MM.1S (cell line): Measurements from ENCODE around the gene IGSF8.

Experiments
- EZH2phosphoT487 ChIP-seq: fragments of 300-600 bp; sonication (generic); IDR thresholded peaks from 2 replicates; pipeline ENCODE4 v1.6.1; 2018; ENCODE audit warnings: antibody characterized with exemption, low read length
- TF ChIP-seq, protein P1 (sequence below): fragments of 300-600 bp; sonication (generic); IDR thresholded peaks from 2 replicates; pipeline ENCODE4 v1.5.1; 2016; ENCODE audit warnings: antibody characterized with exemption, low read length, mixed read lengths

DNA sequence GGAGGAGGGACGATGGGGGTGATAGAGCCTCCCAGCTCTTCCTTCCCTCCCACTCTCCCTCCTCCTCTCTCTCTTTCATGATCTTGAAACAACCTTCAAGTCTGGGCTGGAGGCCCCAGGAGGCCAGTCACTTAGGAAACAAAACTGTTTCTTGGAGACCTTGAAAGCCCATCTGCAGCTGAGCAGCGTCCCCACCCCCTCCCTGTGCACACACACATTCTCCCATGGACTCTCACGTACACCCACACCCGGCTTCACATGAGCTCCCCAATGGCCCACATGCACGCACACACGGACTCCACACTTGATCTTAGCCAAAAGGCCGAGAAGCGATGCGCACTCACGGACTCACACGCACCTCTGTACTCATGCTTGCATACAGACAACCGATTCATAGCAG is 13.9 kb upstream of the IGSF8 start:
- TF ChIP-seq, protein P1, sequence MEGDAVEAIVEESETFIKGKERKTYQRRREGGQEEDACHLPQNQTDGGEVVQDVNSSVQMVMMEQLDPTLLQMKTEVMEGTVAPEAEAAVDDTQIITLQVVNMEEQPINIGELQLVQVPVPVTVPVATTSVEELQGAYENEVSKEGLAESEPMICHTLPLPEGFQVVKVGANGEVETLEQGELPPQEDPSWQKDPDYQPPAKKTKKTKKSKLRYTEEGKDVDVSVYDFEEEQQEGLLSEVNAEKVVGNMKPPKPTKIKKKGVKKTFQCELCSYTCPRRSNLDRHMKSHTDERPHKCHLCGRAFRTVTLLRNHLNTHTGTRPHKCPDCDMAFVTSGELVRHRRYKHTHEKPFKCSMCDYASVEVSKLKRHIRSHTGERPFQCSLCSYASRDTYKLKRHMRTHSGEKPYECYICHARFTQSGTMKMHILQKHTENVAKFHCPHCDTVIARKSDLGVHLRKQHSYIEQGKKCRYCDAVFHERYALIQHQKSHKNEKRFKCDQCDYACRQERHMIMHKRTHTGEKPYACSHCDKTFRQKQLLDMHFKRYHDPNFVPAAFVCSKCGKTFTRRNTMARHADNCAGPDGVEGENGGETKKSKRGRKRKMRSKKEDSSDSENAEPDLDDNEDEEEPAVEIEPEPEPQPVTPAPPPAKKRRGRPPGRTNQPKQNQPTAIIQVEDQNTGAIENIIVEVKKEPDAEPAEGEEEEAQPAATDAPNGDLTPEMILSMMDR, result no peak
- no peak for TF ChIP-seq EZH2phosphoT487
